ENCODE results near the gene GDA. TPM values are rescaled to one million over a fixed set of nuclear protein-coding genes. Genes with fewer than 3 reads are reported as not detected.

The GDA gene
- total and polyA plus RNA-seq, 5 donors from 2014 or later: not detected

GRCh38 chr9:72299017-72299603 lies 149.9 kb downstream of the GDA start:
- DNase-seq (no peak), ATAC-seq (ENCODE audit: low read depth in 2 of 2) (no peak)
- Mint-ChIP-seq H3K27ac (no peak overlapping the region), H3K4me1 (peaks cover 8 to 15% (median 11%) of the 10 kb centered on the region in 4 donors), H3K4me3 (no peak overlapping the region), H3K36me3 (no peaks in the 10 kb centered on the region), H3K9me3 (peaks cover 0 to 4% (median 3%) of the 10 kb centered on the region in 7 donors), H3K27me3 (no peaks in the 10 kb centered on the region)
- no peaks in the 10 kb centered on the region for H3K27me3 ChIP-seq (ENCODE audit: control insufficient read depth, insufficient read depth, low read length)
- H3K27ac ChIP-seq (ENCODE audit: insufficient read depth, low read length, poor library complexity, severe bottlenecking): no peak overlapping the region
- peaks cover 8% of the 10 kb centered on the region for H3K4me1 ChIP-seq (ENCODE audit: control insufficient read depth, insufficient read depth, low read length, poor library complexity, severe bottlenecking)
- no peaks in the 10 kb centered on the region for H3K9me3 ChIP-seq (ENCODE audit: control insufficient read depth in 2 of 2, low read length in 2 of 2)
- H3K36me3 ChIP-seq (ENCODE audit: control insufficient read depth, insufficient read depth, low read length): no peaks in the 10 kb centered on the region
- no peak overlapping the region for H3K4me3 ChIP-seq (ENCODE audit: low read depth, low read length)

GRCh38 chr9:72300873-72301272 lies 151.6 kb downstream of the GDA start:
- H3K36me3 ChIP-seq (ENCODE audit: control insufficient read depth, insufficient read depth, low read length): no peaks in the 10 kb centered on the region
- ATAC-seq (ENCODE audit: low read depth in 2 of 2) (no peak), DNase-seq (peak in 1 of 3 donors; percentile 39)
- no peak overlapping the region for H3K27ac Mint-ChIP-seq
- no peak overlapping the region for H3K27ac ChIP-seq (ENCODE audit: insufficient read depth, low read length, poor library complexity, severe bottlenecking)
- no peaks in the 10 kb centered on the region for H3K9me3 ChIP-seq (ENCODE audit: control insufficient read depth in 2 of 2, low read length in 2 of 2)
- no peaks in the 10 kb centered on the region for H3K27me3 Mint-ChIP-seq
- no peak overlapping the region for H3K4me3 ChIP-seq (ENCODE audit: low read depth, low read length)
- H3K4me3 Mint-ChIP-seq: no peak overlapping the region
- peaks cover 14 to 31% (median 23%) of the 10 kb centered on the region in 4 donors for H3K4me1 Mint-ChIP-seq
- H3K36me3 Mint-ChIP-seq: no peaks in the 10 kb centered on the region
- no peaks in the 10 kb centered on the region for H3K27me3 ChIP-seq (ENCODE audit: control insufficient read depth, insufficient read depth, low read length)
- peaks cover 24% of the 10 kb centered on the region for H3K4me1 ChIP-seq (ENCODE audit: control insufficient read depth, insufficient read depth, low read length, poor library complexity, severe bottlenecking)
- peaks cover 0 to 5% (median 3%) of the 10 kb centered on the region in 7 donors for H3K9me3 Mint-ChIP-seq

Other genes starting within 250 kb of the GDA start
- 27.8 TPM for gene ABHD17B, start 238.2 kb upstream of the GDA start, total RNA-seq
- 10 to 100 TPM; 23.4 to 33.0 (median 25.5) TPM for gene ABHD17B, start 238.2 kb upstream of the GDA start, polyA plus RNA-seq
- gene C9orf85, start 237.8 kb upstream of the GDA start, total RNA-seq: 7.2 TPM
- gene C9orf85, start 237.8 kb upstream of the GDA start, polyA plus RNA-seq: 10 to 100 TPM in 3 of 4 donors, 1 to 10 TPM in 1; 9.0 to 14.7 (median 10.8) TPM
- gene C9orf57, start 88.8 kb upstream of the GDA start, total RNA-seq: not detected
- gene C9orf57, start 88.8 kb upstream of the GDA start, polyA plus RNA-seq: not detected
- 291 TPM for gene ZFAND5, start 215.8 kb downstream of the GDA start, total RNA-seq
- gene ZFAND5, start 215.8 kb downstream of the GDA start, polyA plus RNA-seq: 10 to 100 TPM; 63.9 to 80.2 (median 67.8) TPM

Measured in CD4-positive, CD25-positive, alpha-beta regulatory T cell (primary cell).